Measurements from ENCODE around the gene EMILIN3. TPM values are rescaled to one million over a fixed set of nuclear protein-coding genes. Genes with fewer than 3 reads are reported as not detected.

EMILIN3 gene
- total RNA-seq, 1 experiment from 2014 or later, result 5.9 TPM

- DNase-seq, result peak; percentile 73
- no CpG with 5 or more reads among the region's 66 CpGs for WGBS (ENCODE audit: extremely low coverage, insufficient read length, low lambda C conversion rate)
- Histone ChIP-seq H3K4ac (ENCODE audit: low read depth, low read length) (no peak overlapping the region), H3K79me2 (ENCODE audit: insufficient read depth, low read length) (no peaks in the 10 kb centered on the region), H3K27ac (ENCODE audit: insufficient read length, low read depth, low read length) (no peak overlapping the region), H3K4me2 (ENCODE audit: insufficient read depth, insufficient read length, low read length) (peak overlapping the region; percentile 79), H4K20me1 (ENCODE audit: control insufficient read depth, insufficient read depth, insufficient read length) (no peaks in the 10 kb centered on the region), H3K27me3 (ENCODE audit: insufficient read depth, low read length) (no peaks in the 10 kb centered on the region), H4K5ac (ENCODE audit: insufficient read length, low read depth, low read length) (no peak overlapping the region), H4K91ac (ENCODE audit: insufficient read length, low read depth, low read length) (no peak overlapping the region), H3K18ac (ENCODE audit: insufficient read length, low read depth, low read length) (no peak overlapping the region), H3K23ac (ENCODE audit: insufficient read length, low read depth, low read length) (no peak overlapping the region), H2BK120ac (ENCODE audit: low read depth, low read length, poor library complexity, severe bottlenecking) (no peak overlapping the region), H3K9me3 (ENCODE audit: control insufficient read depth, low read depth, low read length) (no peaks in the 10 kb centered on the region), H3K79me1 (ENCODE audit: insufficient read depth, low read depth, low read length, poor library complexity, severe bottlenecking) (no peaks in the 10 kb centered on the region), H2AFZ (ENCODE audit: low read length) (no peak overlapping the region), H3K9ac (ENCODE audit: extremely low read depth, insufficient read length, low read length) (no peak overlapping the region), H3K4me1 (ENCODE audit: insufficient read depth, low read length) (peaks cover 2% of the 10 kb centered on the region; the same call in 1 of the 2 replicates), H2BK20ac (ENCODE audit: low read depth, low read length, poor library complexity, severe bottlenecking) (no peak overlapping the region), H2AK5ac (ENCODE audit: insufficient read length, low read length) (no peak overlapping the region), H3K14ac (ENCODE audit: insufficient read depth, low read length) (no peak overlapping the region), H3K56ac (ENCODE audit: insufficient read length, low read depth, low read length) (no peak overlapping the region), H4K8ac (replicated peaks; ENCODE audit: insufficient read length, low read depth, low read length) (no peak overlapping the region), H2BK5ac (ENCODE audit: insufficient read length, low read length) (no peak overlapping the region), H2BK15ac (ENCODE audit: low read depth, low read length) (no peak overlapping the region), H2BK12ac (ENCODE audit: insufficient read length, low read depth, low read length) (no peak overlapping the region), H3K23me2 (ENCODE audit: insufficient read length, low read depth, low read length, poor library complexity, severe bottlenecking) (peaks cover 10% of the 10 kb centered on the region), H3T11ph (ENCODE audit: low read length) (no peak overlapping the region)
- Mint-ChIP-seq H3K4me3 (peak overlapping the region; percentile 82 to 87), H3K9me3 (0 out of 5 replicates have a peak, but pooled peaks cover 0 to 4% of the 10 kb centered on the region in 2 experiments), H3K4me1 (peaks cover 8 to 9% of the 10 kb centered on the region in 2 experiments), H3K36me3 (ENCODE audit: insufficient read depth in 1 of 3, low read depth in 3 of 3) (no peaks in the 10 kb centered on the region), H3K27me3 (ENCODE audit: low read depth) (peaks cover 24% of the 10 kb centered on the region), H3K27ac (peak overlapping the region in 1 of 3 experiments; percentile 74; a peak in 1 of 7 replicates)
- no peak for TF ChIP-seq CTCF (conservative IDR thresholded peaks at IDR 0.05)
Measured at GRCh38 chr20:41316602-41317545, 49.7 kb downstream of the EMILIN3 start.
